Tibial nerve (tissue), 4 donors: Measurements from ENCODE around the gene SLC5A10. TPM values are rescaled to one million over a fixed set of nuclear protein-coding genes. Genes with fewer than 3 reads are reported as not detected.

ENCODE experiments used
- DNase-seq, 2 donors: peaks; one replicate each; pipeline ENCODE4 v3.0.0-alpha.2; 2019; ENCODE audit warnings: low spot score in 2 of 2
- H3K27ac ChIP-seq, 4 donors: fragments of 200-600 bp; sonication (generic) in 3 of 4; one replicate each; pipeline ENCODE4 v1.5.1; 2017 to 2019; ENCODE audit warnings: mild to moderate bottlenecking in 1 of 4
- H3K27me3 ChIP-seq, 2 donors: fragments of 200-600 bp; sonication (generic) in 1 of 2; one replicate each; pipeline versions ENCODE4 v1.5.1 to v1.6.0; 2017 to 2019
- H3K36me3 ChIP-seq, 3 donors: fragments of 200-600 bp; sonication (generic); one replicate each; pipeline ENCODE4 v1.5.1; 2018 to 2019
- H3K4me1 ChIP-seq, 4 donors: fragments of 200-600 bp; sonication (generic) in 3 of 4; one replicate each; pipeline ENCODE4 v1.5.1; 2017 to 2019
- H3K4me3 ChIP-seq, 4 donors: fragments of 200-600 bp; sonication (generic) in 3 of 4; one replicate each; pipeline ENCODE4 v1.5.1; 2017 to 2019; ENCODE audit warnings: mild to moderate bottlenecking in 1 of 4, moderate library complexity in 1 of 4
- H3K9me3 ChIP-seq, 4 donors: fragments of 200-600 bp; sonication (generic) in 3 of 4; one replicate each; pipeline ENCODE4 v1.5.1; 2017 to 2019
- EP300 ChIP-seq, 2 donors: sonication (generic); formaldehyde crosslinking; IDR thresholded peaks; one replicate each; pipeline ENCODE4 v1.6.1; 2017; ENCODE audit warnings: antibody characterized with exemption in 2 of 2, mild to moderate bottlenecking in 1 of 2
- POLR2A ChIP-seq, 2 donors: fragments of 450-650 bp; IDR thresholded peaks; one replicate each; pipeline ENCODE4 v1.6.1; 2017; ENCODE audit warnings: antibody characterized with exemption in 2 of 2, mild to moderate bottlenecking in 2 of 2, moderate library complexity in 2 of 2
- WGBS, 2 donors: methylation state at CpG; one replicate each; pipeline ENCODE4 v1.1.5; 2018; 5-methylcytosine and 5-hydroxymethylcytosine counted together
- total RNA-seq, 4 donors: library from RNA; depleted of rRNA; stranded (reverse); fragments of >200 nt; gene quantifications; one replicate each; pipeline ENCODE4 v1.1.0, GENCODE V29; 2016
- TF ChIP-seq, protein P1 (sequence below), 5 experiments: fragments of 200-600 bp in 3 of 5; fragments of 450-650 bp in 2 of 5; sonication (generic) in 3 of 5; IDR thresholded peaks; one replicate each; pipeline ENCODE4 v1.5.1; 2016 to 2019; ENCODE audit warnings: antibody characterized with exemption in 5 of 5, mild to moderate bottlenecking in 3 of 5, moderate library complexity in 2 of 5

SLC5A10 gene
- total RNA-seq, 4 donors from 2014 or later: not detected

DNA sequence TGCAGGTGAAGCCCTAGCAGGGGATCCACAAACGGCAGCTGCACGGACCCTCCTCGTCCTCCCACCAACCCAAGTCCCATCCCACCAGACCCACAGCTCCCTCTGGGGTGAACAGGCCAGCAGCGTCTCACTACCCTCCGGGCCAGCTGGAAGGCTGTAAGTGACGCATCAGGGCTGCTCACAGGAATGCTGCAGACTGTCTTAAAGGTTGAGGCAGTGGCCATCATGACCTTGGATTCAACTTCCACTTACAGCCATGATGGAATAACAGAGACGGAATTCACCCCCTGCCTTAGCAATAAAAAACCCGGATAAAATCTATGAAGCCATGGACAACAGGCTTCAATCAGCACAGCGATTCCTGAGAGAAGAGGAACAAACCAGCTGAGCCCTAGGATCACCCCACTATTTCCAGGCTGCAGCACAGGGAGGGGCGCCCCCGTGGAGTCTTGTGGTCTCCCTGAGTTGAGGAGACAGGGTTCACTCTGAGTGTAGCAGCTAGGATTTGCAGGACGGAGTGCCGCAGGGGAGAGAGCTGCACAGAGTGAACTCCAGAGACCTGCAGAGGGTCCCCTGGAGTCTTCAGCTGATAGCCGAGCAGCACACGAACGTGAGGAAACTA, 42.1 kb downstream of the SLC5A10 start:
- 62% methylated on average over 16 of the region's 16 CpGs for WGBS, 2 donors
- TF ChIP-seq, protein P1, sequence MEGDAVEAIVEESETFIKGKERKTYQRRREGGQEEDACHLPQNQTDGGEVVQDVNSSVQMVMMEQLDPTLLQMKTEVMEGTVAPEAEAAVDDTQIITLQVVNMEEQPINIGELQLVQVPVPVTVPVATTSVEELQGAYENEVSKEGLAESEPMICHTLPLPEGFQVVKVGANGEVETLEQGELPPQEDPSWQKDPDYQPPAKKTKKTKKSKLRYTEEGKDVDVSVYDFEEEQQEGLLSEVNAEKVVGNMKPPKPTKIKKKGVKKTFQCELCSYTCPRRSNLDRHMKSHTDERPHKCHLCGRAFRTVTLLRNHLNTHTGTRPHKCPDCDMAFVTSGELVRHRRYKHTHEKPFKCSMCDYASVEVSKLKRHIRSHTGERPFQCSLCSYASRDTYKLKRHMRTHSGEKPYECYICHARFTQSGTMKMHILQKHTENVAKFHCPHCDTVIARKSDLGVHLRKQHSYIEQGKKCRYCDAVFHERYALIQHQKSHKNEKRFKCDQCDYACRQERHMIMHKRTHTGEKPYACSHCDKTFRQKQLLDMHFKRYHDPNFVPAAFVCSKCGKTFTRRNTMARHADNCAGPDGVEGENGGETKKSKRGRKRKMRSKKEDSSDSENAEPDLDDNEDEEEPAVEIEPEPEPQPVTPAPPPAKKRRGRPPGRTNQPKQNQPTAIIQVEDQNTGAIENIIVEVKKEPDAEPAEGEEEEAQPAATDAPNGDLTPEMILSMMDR (IDR thresholded peaks at IDR 0.05): no peak
- TF ChIP-seq POLR2A (IDR thresholded peaks at IDR 0.05) (no peak), EP300 (IDR thresholded peaks at IDR 0.05) (no peak)
- Histone ChIP-seq H3K27me3 (no peaks in the 10 kb centered on the region), H3K4me3 (no peak overlapping the region), H3K36me3 (no peaks in the 10 kb centered on the region), H3K9me3 (peaks cover 0 to 26% (median 0%) of the 10 kb centered on the region in 4 donors), H3K27ac (no peak overlapping the region), H3K4me1 (peaks cover 0 to 5% (median 0%) of the 10 kb centered on the region in 4 donors)
- DNase-seq: no peak

DNA sequence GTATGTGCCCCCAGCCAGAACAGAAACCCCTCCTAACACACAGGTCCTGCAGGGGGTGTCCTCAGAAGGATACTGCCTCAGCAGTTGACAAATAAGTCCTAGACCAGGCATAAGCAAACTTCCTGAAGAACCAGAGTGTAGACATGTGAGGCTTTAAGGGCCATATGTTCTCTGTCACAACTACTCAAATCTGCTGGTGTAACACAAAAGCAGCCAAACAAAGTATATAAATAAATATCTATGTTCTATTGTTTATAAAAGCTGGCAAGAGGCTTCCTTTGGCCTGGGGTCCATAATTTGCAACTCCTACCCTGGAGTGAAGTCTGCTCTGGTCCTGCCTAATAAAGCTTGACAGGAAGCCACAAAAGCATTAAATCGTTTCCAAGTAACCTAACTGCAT, 42.7 kb downstream of the SLC5A10 start:
- 44 to 46% methylated on average over 1 of the region's 1 CpG for WGBS, 2 donors
- TF ChIP-seq POLR2A (IDR thresholded peaks at IDR 0.05) (no peak), EP300 (IDR thresholded peaks at IDR 0.05) (no peak)
- TF ChIP-seq, protein P1 (IDR thresholded peaks at IDR 0.05): no peak
- peaks cover 0 to 5% (median 0%) of the 10 kb centered on the region in 4 donors for H3K4me1 ChIP-seq
- no peak overlapping the region for H3K4me3 ChIP-seq
- H3K36me3 ChIP-seq: no peaks in the 10 kb centered on the region
- no peaks in the 10 kb centered on the region for H3K27me3 ChIP-seq
- H3K9me3 ChIP-seq: peaks cover 0 to 26% (median 0%) of the 10 kb centered on the region in 4 donors
- no peak for DNase-seq
- H3K27ac ChIP-seq: no peak overlapping the region

DNA sequence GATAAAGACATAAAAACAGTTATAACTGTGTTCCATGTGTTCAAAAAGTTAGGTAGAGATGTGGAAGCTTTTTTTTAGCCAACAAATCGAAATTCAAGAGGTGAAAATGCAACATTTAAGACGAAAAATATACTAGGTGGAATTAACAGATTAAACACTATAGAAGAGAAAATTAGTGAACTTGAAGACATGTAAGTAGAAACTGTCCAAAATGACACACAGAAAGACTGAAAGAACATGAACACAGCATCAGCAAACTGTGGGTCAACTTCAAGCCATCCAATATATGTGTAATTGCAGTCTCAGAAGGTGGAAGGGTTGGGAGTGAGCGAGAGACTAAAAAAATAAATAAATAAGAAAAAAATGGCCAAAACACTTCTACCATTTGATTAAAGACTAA, 43.3 kb downstream of the SLC5A10 start:
- no peak overlapping the region for H3K4me3 ChIP-seq
- DNase-seq: no peak
- no peak for TF ChIP-seq POLR2A (IDR thresholded peaks at IDR 0.05)
- TF ChIP-seq, protein P1 (IDR thresholded peaks at IDR 0.05): no peak
- no peak overlapping the region for H3K27ac ChIP-seq
- 77 to 79% methylated on average over 3 of the region's 3 CpGs for WGBS, 2 donors
- no peaks in the 10 kb centered on the region for H3K36me3 ChIP-seq
- peaks cover 0 to 5% (median 0%) of the 10 kb centered on the region in 4 donors for H3K4me1 ChIP-seq
- peaks cover 0 to 26% (median 0%) of the 10 kb centered on the region in 4 donors for H3K9me3 ChIP-seq
- H3K27me3 ChIP-seq: no peaks in the 10 kb centered on the region

DNA sequence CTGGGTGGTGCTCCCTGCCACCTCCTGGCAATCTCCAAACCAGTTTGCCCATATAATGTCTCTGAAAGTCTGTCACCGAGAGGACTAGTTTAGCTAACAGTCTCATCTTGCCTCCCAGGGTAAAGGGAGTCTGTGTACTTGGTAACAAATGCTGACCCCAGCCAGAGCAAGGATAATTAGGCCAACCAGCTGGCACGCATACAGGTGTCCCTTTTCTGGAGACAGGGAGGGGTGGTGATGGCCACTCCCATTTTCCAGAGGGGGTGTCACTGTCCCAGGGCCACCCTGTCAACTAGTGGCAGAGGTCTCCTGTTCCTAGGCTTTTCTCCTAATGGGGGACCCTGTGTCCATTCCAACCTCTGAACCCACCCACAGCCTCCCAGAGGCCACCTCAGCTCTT, 44.5 kb downstream of the SLC5A10 start:
- no peak for DNase-seq
- Histone ChIP-seq H3K27me3 (no peaks in the 10 kb centered on the region), H3K9me3 (peaks cover 0 to 26% (median 0%) of the 10 kb centered on the region in 4 donors), H3K4me3 (no peak overlapping the region), H3K4me1 (peaks cover 0 to 5% (median 0%) of the 10 kb centered on the region in 4 donors), H3K36me3 (no peaks in the 10 kb centered on the region), H3K27ac (no peak overlapping the region)
- TF ChIP-seq EP300 (IDR thresholded peaks at IDR 0.05) (no peak), POLR2A (IDR thresholded peaks at IDR 0.05) (no peak)
- TF ChIP-seq, protein P1 (IDR thresholded peaks at IDR 0.05): no peak
- 95 to 100% methylated on average over 2 of the region's 2 CpGs for WGBS, 2 donors

DNA sequence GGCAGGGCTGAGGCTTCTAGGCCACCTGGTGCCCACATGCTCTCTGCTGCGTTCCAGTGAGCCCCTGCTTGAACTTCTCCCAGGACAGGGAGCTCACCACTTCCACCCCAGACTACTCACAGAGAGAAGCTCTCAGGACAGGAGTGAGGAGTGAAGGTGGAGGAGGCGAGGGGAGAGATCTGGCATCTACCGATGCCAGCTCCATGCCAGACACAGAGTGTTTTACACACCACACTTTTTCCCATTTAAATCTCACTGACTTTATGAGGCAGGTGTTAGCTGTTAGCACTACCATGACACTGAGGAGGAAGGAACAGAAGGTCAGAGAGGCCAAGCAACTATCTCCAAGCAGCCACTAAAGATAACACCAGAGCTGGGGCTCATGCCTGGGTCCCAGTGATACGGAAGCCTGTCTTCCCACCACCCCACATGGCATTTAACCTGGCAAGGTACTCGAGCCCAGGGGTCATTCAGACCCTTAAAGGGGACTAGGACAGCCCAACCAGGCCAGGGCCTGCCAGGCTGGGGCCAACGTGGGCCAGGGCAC, 45.8 kb downstream of the SLC5A10 start:
- DNase-seq: no peak
- no peak overlapping the region for H3K27ac ChIP-seq
- no peaks in the 10 kb centered on the region for H3K27me3 ChIP-seq
- peaks cover 0 to 26% (median 0%) of the 10 kb centered on the region in 4 donors for H3K9me3 ChIP-seq
- H3K4me1 ChIP-seq: peaks cover 0 to 7% (median 0%) of the 10 kb centered on the region in 4 donors
- H3K4me3 ChIP-seq: no peak overlapping the region
- H3K36me3 ChIP-seq: no peaks in the 10 kb centered on the region
- no peak for TF ChIP-seq POLR2A (IDR thresholded peaks at IDR 0.05)
- TF ChIP-seq EP300 (IDR thresholded peaks at IDR 0.05): no peak
- TF ChIP-seq, protein P1 (IDR thresholded peaks at IDR 0.05): no peak
- 82 to 84% methylated on average over 6 of the region's 6 CpGs for WGBS, 2 donors
